C4-2B (cell line): Measurements from ENCODE around the gene DISP3.

ENCODE experiments used
- CTCF ChIP-seq: fragments of 450-650 bp; conservative IDR thresholded peaks from 2 replicates; pipeline ENCODE4 v1.5.1; 2017; ENCODE audit warnings: mild to moderate bottlenecking
- ZFX ChIP-seq: fragments of 450-650 bp; IDR thresholded peaks from 2 replicates; pipeline ENCODE4 v1.6.1; 2017

GRCh38 chr1:11579506-11579905, 100.6 kb downstream of the DISP3 start:
- TF ChIP-seq CTCF (no peak), ZFX (no peak)
